SU-DHL-6 (cell line): ENCODE measurements around the gene HTT.

ENCODE experiments used
- EZH2phosphoT487 ChIP-seq: fragments of 200-600 bp; sonication (generic), shearing (Covaris generic); conservative IDR thresholded peaks from 2 replicates; pipeline ENCODE4 v1.6.1; 2018; ENCODE audit warnings: mild to moderate bottlenecking, antibody characterized with exemption, low read length, moderate library complexity, mixed read lengths
- TF ChIP-seq, protein P1 (sequence below): fragments of 200-600 bp; sonication (generic); IDR thresholded peaks from one replicate; pipeline ENCODE4 v1.5.1; 2017; ENCODE audit warnings: antibody characterized with exemption, mild to moderate bottlenecking, low read length, moderate library complexity; ENCODE audit not compliant: insufficient read depth, poor library complexity, severe bottlenecking

DNA sequence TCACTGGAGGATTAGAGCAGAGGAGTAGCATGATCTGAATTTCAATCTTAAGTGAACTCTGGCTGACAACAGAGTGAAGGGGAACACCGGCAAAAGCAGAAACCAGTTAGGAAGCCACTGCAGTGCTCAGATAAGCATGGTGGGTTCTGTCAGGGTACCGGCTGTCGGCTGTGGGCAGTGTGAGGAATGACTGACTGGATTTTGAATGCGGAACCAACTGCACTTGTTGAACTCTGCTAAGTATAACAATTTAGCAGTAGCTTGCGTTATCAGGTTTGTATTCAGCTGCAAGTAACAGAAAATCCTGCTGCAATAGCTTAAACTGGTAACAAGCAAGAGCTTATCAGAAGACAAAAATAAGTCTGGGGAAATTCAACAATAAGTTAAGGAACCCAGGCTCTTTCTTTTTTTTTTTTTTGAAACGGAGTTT, 5.2 kb downstream of the HTT start:
- TF ChIP-seq, protein P1, sequence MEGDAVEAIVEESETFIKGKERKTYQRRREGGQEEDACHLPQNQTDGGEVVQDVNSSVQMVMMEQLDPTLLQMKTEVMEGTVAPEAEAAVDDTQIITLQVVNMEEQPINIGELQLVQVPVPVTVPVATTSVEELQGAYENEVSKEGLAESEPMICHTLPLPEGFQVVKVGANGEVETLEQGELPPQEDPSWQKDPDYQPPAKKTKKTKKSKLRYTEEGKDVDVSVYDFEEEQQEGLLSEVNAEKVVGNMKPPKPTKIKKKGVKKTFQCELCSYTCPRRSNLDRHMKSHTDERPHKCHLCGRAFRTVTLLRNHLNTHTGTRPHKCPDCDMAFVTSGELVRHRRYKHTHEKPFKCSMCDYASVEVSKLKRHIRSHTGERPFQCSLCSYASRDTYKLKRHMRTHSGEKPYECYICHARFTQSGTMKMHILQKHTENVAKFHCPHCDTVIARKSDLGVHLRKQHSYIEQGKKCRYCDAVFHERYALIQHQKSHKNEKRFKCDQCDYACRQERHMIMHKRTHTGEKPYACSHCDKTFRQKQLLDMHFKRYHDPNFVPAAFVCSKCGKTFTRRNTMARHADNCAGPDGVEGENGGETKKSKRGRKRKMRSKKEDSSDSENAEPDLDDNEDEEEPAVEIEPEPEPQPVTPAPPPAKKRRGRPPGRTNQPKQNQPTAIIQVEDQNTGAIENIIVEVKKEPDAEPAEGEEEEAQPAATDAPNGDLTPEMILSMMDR = no peak
- TF ChIP-seq EZH2phosphoT487 = no peak
